GM12865 (cell line): ENCODE results near the gene MAD1L1.

ENCODE experiments used
- DNase-seq: peaks from one replicate; pipeline ENCODE4 v3.0.0; 2010; ENCODE audit warnings: low read depth
- H3K4me3 ChIP-seq: 2 replicates; pipeline ENCODE4 v1.5.1; 2011; ENCODE audit warnings: mild to moderate bottlenecking, low read depth, low read length, control low read depth
- TF ChIP-seq, protein P1 (sequence below): IDR thresholded peaks from 2 replicates; pipeline ENCODE4 v1.5.1; 2011; ENCODE audit warnings: low read length, control low read depth, low read depth, inconsistent platforms; ENCODE audit not compliant: insufficient read depth; ENCODE audit errors: missing control alignments

Gene MAD1L1

DNA sequence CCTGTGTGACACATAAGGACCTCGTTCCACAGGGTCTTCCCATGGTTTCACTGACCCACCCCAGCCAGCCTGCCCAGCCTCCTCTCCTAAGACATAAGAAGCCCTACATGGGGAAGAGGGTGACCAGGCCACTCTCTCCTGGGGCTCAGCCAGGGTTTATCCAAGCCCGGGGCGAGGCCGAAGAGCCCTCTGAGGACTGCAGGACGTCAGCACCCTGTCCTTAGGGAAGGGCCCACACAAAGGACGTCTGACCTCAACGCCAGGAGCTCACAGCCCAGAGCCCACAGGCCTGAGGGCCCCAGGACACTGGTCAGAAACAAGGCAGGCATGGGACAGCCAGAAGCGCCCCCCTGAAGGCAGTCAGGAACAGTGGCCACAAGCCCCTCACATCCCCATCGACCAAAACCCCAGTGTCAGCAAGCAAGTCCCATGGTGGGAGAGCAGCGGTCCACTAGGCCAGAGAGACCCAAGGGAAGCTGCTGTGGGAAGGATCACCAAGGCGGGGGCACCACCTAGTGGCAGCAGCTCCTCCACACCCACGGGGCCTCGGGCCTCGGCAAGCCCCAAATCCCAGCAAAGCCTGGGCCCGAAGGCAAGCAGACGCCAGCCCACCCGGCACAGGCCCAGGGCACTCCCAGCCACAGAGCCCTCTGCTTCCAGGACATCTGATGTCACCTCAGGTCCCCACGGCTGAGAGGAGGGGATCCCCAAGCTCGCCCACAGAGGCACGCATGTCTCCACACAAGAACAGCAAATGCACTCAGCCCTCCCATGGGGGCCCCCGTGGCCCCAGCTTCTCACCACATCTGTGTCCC lies 23.4 kb downstream of the MAD1L1 start:
- DNase-seq = peak; percentile 79
- no peak overlapping the region for H3K4me3 ChIP-seq
- TF ChIP-seq, protein P1, sequence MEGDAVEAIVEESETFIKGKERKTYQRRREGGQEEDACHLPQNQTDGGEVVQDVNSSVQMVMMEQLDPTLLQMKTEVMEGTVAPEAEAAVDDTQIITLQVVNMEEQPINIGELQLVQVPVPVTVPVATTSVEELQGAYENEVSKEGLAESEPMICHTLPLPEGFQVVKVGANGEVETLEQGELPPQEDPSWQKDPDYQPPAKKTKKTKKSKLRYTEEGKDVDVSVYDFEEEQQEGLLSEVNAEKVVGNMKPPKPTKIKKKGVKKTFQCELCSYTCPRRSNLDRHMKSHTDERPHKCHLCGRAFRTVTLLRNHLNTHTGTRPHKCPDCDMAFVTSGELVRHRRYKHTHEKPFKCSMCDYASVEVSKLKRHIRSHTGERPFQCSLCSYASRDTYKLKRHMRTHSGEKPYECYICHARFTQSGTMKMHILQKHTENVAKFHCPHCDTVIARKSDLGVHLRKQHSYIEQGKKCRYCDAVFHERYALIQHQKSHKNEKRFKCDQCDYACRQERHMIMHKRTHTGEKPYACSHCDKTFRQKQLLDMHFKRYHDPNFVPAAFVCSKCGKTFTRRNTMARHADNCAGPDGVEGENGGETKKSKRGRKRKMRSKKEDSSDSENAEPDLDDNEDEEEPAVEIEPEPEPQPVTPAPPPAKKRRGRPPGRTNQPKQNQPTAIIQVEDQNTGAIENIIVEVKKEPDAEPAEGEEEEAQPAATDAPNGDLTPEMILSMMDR = peak; percentile 74

DNA sequence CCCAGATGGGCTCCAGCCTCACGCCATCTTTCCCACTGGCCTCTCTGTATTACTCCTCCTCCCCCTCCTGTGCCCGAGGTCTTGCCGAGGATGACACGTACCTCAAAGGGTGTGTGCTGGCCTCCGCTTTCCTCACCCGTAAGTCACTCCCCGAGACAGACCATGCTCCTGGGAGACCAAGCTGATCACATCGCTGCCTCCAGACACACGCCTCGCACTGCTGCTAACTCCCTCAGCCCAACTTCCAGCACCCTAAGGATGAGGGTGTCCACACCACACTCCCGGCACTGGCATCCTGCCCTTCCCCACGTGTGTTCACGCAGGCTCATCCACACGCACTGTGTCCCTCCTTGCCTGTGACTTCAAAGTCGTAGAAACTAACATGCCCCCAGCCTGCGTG lies 24.0 kb downstream of the MAD1L1 start:
- TF ChIP-seq, protein P1 = no peak
- no peak for DNase-seq
- no peak overlapping the region for H3K4me3 ChIP-seq

DNA sequence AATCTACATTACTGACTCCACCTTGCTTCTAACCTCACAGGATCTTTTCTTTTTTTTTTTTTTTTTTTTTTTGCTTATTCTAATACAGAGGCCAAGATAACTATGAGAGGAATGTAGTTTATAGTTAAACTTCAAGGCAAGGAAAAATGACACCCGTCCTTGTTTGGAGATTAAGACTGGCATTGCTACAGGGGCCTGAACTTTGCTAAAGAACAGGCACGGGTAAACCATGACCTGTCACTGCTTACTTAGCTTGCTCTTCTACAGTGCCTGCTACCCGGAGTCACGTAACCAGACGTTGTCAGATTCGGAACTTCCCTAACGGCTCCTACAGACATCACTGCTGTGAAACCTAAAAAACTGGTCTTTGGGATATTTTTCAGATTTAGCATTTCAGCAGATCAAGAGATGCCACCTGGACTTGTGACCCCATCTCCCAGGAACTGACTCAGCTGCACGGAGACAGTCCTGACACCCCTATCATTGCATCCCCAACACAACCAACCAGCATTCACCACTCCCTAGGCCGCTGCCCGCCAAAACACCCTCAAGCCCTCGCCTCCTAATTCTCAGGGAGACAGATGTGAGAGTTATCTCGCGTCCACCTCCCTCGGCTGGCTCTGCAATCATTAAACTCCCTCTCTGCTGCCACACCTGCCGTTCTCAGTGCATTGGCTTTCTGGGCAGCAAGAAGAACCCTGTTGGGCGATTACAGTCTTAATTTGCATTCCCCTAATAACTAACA lies 27.5 kb downstream of the MAD1L1 start:
- H3K4me3 ChIP-seq = no peak overlapping the region
- TF ChIP-seq, protein P1 = no peak
- no peak for DNase-seq

DNA sequence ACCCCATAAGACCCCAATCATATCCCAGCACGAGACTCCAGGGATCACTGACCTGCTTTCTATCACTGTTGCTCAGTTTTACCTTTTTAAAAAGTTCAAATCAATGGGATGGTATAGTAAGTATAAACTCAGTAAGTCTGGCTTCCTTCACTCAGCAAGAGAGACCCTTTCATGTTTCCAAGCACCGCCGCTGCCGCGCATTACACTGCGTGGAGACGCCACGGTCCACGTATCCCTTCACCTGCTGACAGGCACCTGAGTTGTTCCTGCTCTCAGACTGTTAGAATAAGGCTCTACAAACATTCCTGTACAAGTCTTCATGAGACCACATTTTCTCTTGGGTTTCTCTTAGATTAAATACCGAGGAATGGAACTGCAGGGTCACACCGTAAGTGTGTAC lies 28.3 kb downstream of the MAD1L1 start:
- TF ChIP-seq, protein P1 = no peak
- DNase-seq = no peak

DNA sequence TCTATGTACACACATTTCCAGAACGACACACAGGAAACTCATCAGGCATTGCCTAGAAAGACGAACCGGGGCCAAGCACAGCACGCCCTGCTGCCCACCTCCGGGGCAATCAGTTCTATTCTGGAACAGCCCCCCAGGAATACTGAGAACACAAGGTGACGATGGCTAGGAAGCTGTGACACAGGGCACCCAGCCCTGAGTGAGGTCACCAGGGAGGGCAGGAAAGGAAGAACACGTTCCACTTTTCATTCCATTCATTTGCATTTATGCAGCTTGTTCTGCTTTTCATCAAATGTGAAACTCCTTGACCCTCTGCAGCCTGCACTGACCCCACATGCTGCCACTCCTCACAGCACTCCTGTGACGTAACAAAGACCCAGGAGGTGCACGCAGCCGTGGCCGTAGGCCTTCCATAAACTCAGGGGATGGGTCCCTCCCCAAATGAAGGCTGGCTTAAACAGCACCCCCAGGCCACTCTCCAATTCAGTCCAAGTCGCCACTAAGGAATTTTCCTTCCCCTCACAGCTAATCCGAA lies 28.9 kb downstream of the MAD1L1 start:
- TF ChIP-seq, protein P1 = no peak

More for the DNA sequence above, 28.3 kb downstream of the MAD1L1 start:
- H3K4me3 ChIP-seq = no peak overlapping the region

DNA sequence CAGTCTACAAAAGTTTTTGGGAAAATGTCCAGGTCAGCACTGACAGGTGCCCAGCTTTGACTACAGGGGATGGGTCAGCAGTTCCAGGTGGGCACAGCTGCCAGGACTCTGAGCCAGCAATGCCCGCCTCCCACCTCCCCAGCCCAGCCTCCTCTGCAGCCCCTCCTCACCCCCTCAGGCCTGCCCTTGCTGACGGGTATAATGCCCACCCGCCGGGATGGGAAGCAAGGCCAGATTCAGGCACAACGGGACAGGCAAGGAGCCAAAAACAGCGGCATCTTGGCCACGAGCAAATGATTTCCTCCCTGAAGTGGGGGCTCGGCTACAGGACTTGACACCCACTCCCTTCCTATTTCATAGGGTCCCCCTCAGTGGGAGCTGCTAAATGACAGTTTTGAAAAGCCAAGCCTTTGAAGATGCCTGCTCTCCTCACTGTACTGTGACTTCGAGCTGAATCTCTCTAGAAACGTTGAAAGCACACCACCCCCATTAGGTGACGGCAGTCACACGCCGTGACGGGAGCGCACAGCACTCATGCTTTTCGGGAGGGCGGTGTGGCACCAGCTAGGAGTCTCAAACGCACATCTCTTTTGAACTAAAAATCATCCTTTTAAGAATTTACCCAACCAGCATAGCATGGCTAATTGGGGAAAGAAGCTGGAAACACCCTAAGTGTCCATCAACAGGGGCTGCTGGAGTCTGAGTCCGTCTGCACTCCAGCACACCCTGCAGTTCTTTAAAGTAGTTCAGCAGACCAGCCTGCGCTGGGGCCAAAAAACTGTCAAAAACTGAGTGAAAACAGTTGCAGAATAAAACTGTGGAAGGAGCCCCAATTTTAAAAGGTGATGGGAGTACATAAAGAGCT lies 29.6 kb downstream of the MAD1L1 start:
- DNase-seq = no peak
- no peak overlapping the region for H3K4me3 ChIP-seq

More for the DNA sequence above, 28.9 kb downstream of the MAD1L1 start:
- DNase-seq = peak; percentile 36
- no peak overlapping the region for H3K4me3 ChIP-seq

More for the DNA sequence above, 29.6 kb downstream of the MAD1L1 start:
- TF ChIP-seq, protein P1 = no peak
